Prostate gland (tissue), 2 donors: ENCODE results near the gene YJU2. TPM values are rescaled to one million over a fixed set of nuclear protein-coding genes. Genes with fewer than 3 reads are reported as not detected.

Experiments used
- DNase-seq: peaks from one replicate; pipeline ENCODE4 v3.0.0-alpha.2; 2019; ENCODE audit warnings: low spot score
- H3K27ac ChIP-seq, 2 donors: fragments of 200-600 bp; sonication (generic); 2 replicates each; pipeline ENCODE4 v1.5.1; 2017 to 2019
- H3K27me3 ChIP-seq: fragments of 200-600 bp; sonication (generic); replicated peaks from 2 replicates; pipeline ENCODE4 v1.5.1; 2019; ENCODE audit not compliant: insufficient read depth
- H3K36me3 ChIP-seq, 2 donors: fragments of 200-600 bp; sonication (generic); 1 replicate in 1 of 2; 2 replicates in 1 of 2; pipeline versions ENCODE4 v1.5.1 to v1.8.1; 2017 to 2019
- H3K4me1 ChIP-seq: fragments of 200-600 bp; sonication (generic); replicated peaks from 2 replicates; pipeline ENCODE4 v1.5.1; 2019
- H3K4me3 ChIP-seq, 2 donors: fragments of 200-600 bp; sonication (generic); 2 replicates each; pipeline ENCODE4 v1.5.1; 2017 to 2019
- H3K9me3 ChIP-seq: fragments of 200-600 bp; sonication (generic); 2 replicates; pipeline ENCODE4 v1.5.1; 2017
- POLR2A ChIP-seq: fragments of 450-650 bp; IDR thresholded peaks from one replicate; pipeline ENCODE4 v1.6.1; 2016; ENCODE audit warnings: antibody characterized with exemption, mild to moderate bottlenecking
- POLR2AphosphoS5 ChIP-seq: sonication (generic); formaldehyde crosslinking; IDR thresholded peaks from one replicate; pipeline ENCODE4 v1.6.1; 2017; ENCODE audit warnings: antibody characterized with exemption
- WGBS: methylation state at CpG from one replicate; pipeline ENCODE4 v1.1.5; 2018; 5-methylcytosine and 5-hydroxymethylcytosine counted together
- intact Hi-C: fragments of 100-400 bp; cut with DNase I; formaldehyde crosslinking; loops from one replicate; pipeline ENCODE4 v1.14.2; 2022
- total RNA-seq, 2 donors: library from RNA; depleted of rRNA; stranded (reverse); fragments of >200 nt; gene quantifications; one replicate each; pipeline ENCODE4 v1.1.0, GENCODE V29; 2016
- TF ChIP-seq, protein P1 (sequence below), 4 experiments: fragments of 200-600 bp in 2 of 4; fragments of 450-650 bp in 2 of 4; sonication (generic) in 2 of 4; IDR thresholded peaks; 1 replicate in 3 of 4; 2 replicates in 1 of 4; pipeline ENCODE4 v1.5.1; 2016 to 2019; ENCODE audit warnings: antibody characterized with exemption in 4 of 4, mild to moderate bottlenecking in 2 of 4, moderate library complexity in 2 of 4

Gene YJU2
- total RNA-seq, 2 donors from 2014 or later = 30.3 to 45.9 TPM

- Histone ChIP-seq H3K9me3 (no peaks in the 10 kb centered on the region), H3K4me3 (no peak overlapping the region), H3K4me1 (no peaks in the 10 kb centered on the region), H3K36me3 (no peaks in the 10 kb centered on the region), H3K27me3 (no peaks in the 10 kb centered on the region), H3K27ac (no peak overlapping the region)
- TF ChIP-seq POLR2A = no peak
- TF ChIP-seq, protein P1, sequence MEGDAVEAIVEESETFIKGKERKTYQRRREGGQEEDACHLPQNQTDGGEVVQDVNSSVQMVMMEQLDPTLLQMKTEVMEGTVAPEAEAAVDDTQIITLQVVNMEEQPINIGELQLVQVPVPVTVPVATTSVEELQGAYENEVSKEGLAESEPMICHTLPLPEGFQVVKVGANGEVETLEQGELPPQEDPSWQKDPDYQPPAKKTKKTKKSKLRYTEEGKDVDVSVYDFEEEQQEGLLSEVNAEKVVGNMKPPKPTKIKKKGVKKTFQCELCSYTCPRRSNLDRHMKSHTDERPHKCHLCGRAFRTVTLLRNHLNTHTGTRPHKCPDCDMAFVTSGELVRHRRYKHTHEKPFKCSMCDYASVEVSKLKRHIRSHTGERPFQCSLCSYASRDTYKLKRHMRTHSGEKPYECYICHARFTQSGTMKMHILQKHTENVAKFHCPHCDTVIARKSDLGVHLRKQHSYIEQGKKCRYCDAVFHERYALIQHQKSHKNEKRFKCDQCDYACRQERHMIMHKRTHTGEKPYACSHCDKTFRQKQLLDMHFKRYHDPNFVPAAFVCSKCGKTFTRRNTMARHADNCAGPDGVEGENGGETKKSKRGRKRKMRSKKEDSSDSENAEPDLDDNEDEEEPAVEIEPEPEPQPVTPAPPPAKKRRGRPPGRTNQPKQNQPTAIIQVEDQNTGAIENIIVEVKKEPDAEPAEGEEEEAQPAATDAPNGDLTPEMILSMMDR (IDR thresholded peaks at IDR 0.05) = no peak
- no peak for TF ChIP-seq POLR2AphosphoS5
- WGBS = 36% methylated on average over 12 of the region's 12 CpGs
- DNase-seq = no peak
- intact Hi-C loops = no loop called here
Observed at GRCh38 chr19:4313847-4314490, 67.1 kb downstream of the YJU2 start.

DNA sequence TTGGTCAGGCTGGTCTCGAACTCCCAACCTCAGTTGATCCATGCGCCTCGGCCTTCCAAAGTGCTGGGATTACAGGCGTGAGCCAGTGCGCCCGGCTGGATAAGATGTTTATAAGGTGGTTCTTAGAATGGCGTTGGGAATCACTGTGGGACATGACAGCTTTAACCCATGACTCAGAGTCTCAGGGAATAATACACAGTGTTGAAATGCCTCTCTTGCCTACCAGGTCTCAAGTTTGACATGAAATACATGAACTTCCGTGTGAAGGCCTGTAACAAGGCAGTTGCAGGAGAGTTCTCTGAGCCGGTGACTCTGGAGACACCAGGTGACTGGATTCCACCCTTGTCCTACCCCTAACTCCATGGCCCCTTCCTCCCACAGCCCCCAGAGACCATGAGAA lies 70.1 kb downstream of the YJU2 start:
- no peaks in the 10 kb centered on the region for H3K4me1 ChIP-seq
- H3K4me3 ChIP-seq = no peak overlapping the region
- no peak overlapping the region for H3K27ac ChIP-seq
- intact Hi-C loops = no loop called here
- no peak for TF ChIP-seq POLR2AphosphoS5
- no peak for TF ChIP-seq POLR2A
- TF ChIP-seq, protein P1 (IDR thresholded peaks at IDR 0.05) = no peak
- no peak for DNase-seq
- no peaks in the 10 kb centered on the region for H3K27me3 ChIP-seq
- 93% methylated on average over 9 of the region's 9 CpGs for WGBS
- no peaks in the 10 kb centered on the region for H3K36me3 ChIP-seq
- H3K9me3 ChIP-seq = no peaks in the 10 kb centered on the region

DNA sequence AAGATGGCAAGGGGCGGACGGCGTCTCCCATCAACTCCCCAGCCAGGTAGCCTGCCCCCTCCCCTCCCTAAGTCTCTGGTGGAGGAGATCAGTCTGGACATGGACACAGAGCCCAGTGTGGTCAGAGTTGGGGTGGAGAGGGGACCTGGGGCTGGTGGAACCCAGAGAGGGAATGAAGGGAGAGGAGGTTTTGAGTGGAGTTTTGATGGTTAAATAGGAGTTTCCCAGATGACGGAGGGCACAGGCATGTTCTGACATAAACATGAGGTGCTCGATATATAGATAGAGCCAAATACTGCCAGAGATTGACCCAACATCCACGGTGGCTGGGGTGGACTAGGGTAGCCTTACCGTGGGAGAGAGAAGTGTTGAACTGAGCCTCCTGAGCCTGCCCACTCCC lies 71.6 kb downstream of the YJU2 start:
- no peaks in the 10 kb centered on the region for H3K36me3 ChIP-seq
- 92% methylated on average over 7 of the region's 7 CpGs for WGBS
- no peaks in the 10 kb centered on the region for H3K9me3 ChIP-seq
- DNase-seq = no peak
- no peaks in the 10 kb centered on the region for H3K4me1 ChIP-seq
- intact Hi-C loops = no loop called here
- no peaks in the 10 kb centered on the region for H3K27me3 ChIP-seq
- H3K4me3 ChIP-seq = no peak overlapping the region
- TF ChIP-seq, protein P1 (IDR thresholded peaks at IDR 0.05) = no peak
- TF ChIP-seq POLR2AphosphoS5 (no peak), POLR2A (no peak)
- H3K27ac ChIP-seq = no peak overlapping the region

Other genes with a start within 250 kb of the YJU2 start
- 10 to 100 TPM; 25.3 to 70.0 TPM for gene PIAS4, start 239.3 kb upstream of the YJU2 start, total RNA-seq
- gene ZBTB7A, start 180.2 kb upstream of the YJU2 start, total RNA-seq = 10 to 100 TPM; 77.1 to 87.3 TPM
- gene MAP2K2, start 123.0 kb upstream of the YJU2 start, total RNA-seq = 100 to 1,000 TPM; 104 to 145 TPM
- gene CREB3L3, start 93.4 kb upstream of the YJU2 start, total RNA-seq = not detected
- 10 to 100 TPM; 23.5 to 37.3 TPM for gene SIRT6, start 64.5 kb upstream of the YJU2 start, total RNA-seq
- 10 to 100 TPM in 1 of 2 donors, 1 to 10 TPM in 1; 3.6 to 12.0 TPM for gene ANKRD24, start 64.4 kb upstream of the YJU2 start, total RNA-seq
- 1 to 10 TPM; 3.0 to 5.7 TPM for gene EBI3, start 17.6 kb upstream of the YJU2 start, total RNA-seq
- 10 to 100 TPM in 1 of 2 donors, under 1 TPM in 1; 0.62 to 18.0 TPM for gene SHD, start 32.2 kb downstream of the YJU2 start, total RNA-seq
- not detected for gene TMIGD2, start 55.3 kb downstream of the YJU2 start, total RNA-seq
- 1 to 10 TPM in 1 of 2 donors, not detected in 1; 6.4 TPM for gene FSD1, start 57.5 kb downstream of the YJU2 start, total RNA-seq
- gene STAP2, start 91.7 kb downstream of the YJU2 start, total RNA-seq = 100 to 1,000 TPM in 1 of 2 donors, 10 to 100 TPM in 1; 47.9 to 107 TPM
- 10 to 100 TPM; 12.5 to 18.2 TPM for gene MPND, start 96.5 kb downstream of the YJU2 start, total RNA-seq
- 10 to 100 TPM; 35.4 to 54.7 TPM for gene SH3GL1, start 153.5 kb downstream of the YJU2 start, total RNA-seq
- gene CHAF1A, start 155.6 kb downstream of the YJU2 start, total RNA-seq = 10 to 100 TPM; 13.0 to 18.1 TPM
- gene UBXN6, start 210.7 kb downstream of the YJU2 start, total RNA-seq = 100 to 1,000 TPM in 1 of 2 donors, 10 to 100 TPM in 1; 82.7 to 199 TPM
- gene HDGFL2, start 225.2 kb downstream of the YJU2 start, total RNA-seq = 10 to 100 TPM; 40.8 to 61.8 TPM